ENCODE results near the gene MRPL58. TPM values are rescaled to one million over a fixed set of nuclear protein-coding genes. Genes with fewer than 3 reads are reported as not detected.
A peak's percentile ranks its signal among the peaks of the same experiment; 100 is the strongest.

MRPL58 gene
- total and polyA plus RNA-seq, 10 donors: 16.5 to 60.7 (median 31.7) TPM

DNA sequence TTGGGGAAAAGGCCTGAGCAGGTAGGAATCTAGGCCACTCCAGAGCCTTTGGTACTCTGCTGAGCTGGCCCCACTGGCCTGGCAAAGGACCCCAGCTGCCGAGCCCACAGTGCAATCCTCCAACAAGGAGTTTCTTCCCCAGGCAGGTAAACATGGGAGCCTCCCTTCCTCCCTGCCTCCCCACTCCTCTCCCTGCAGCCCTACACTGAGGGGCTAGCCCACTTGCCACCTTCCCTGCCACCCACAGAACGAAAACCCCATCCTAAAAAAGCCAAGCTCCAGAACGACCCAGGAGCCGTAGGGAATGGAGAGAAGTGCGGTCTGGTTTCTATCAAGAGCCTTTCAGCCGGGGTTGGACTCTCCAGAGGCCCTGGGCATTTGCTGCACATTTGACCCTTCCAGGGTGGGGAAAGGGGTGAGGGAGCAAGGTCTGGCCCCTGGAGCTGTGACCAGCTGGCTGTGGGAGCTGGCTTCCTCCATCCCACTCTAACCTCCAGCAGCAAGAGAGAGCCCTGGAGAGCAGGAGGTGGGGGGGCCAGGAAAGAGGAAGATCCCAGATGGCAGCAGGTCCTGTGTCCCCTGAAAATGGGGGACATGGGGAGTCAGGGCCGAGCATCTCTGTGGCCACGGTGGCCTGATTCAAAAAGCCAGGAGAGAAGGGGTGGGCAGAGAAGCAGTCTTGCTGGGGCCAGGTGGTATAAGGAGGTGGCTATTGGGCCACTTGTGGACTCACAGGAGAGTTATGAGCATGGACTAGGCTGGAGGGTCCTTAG is 41.2 kb upstream of the MRPL58 start:
- peaks cover 0 to 57% (median 19%) of the 10 kb centered on the region in 7 donors for H3K27me3 ChIP-seq (replicated peaks in 1 of 7)
- peak overlapping the region; percentile 48 to 83 (median 58) for H3K4me3 ChIP-seq
- TF ChIP-seq CTCF (IDR thresholded peaks at IDR 0.05 in 8 of 11, conservative IDR thresholded peaks at IDR 0.05 in 3 of 11) (no peak), POLR2AphosphoS5 (IDR thresholded peaks at IDR 0.05) (no peak), POLR2A (IDR thresholded peaks at IDR 0.05) (no peak)
- 72 to 92% (median 83%) methylated on average over 8 of the region's 8 CpGs for WGBS, 5 donors
- H3K27ac ChIP-seq: peak overlapping the region in 7 of 8 donors; percentile 14 to 74 (median 69)
- H3K9me3 ChIP-seq: no peaks in the 10 kb centered on the region
- peaks cover 3 to 53% (median 24%) of the 10 kb centered on the region in 6 donors for H3K4me1 ChIP-seq
- no peaks in the 10 kb centered on the region for H3K36me3 ChIP-seq
- no peak for DNase-seq
- intact Hi-C loops (cut with DNase I; ENCODE audit: low total_unique reads): no loop called here

- WGBS, 5 donors: 31 to 44% (median 42%) methylated on average over 1 to 9 of the region's 9 CpGs
- no peak for DNase-seq
- intact Hi-C loops (cut with DNase I; ENCODE audit: low total_unique reads): no loop called here
- Histone ChIP-seq H3K27ac (peak overlapping the region in 7 of 8 donors; percentile 10 to 74 (median 63)), H3K36me3 (no peaks in the 10 kb centered on the region), H3K9me3 (no peaks in the 10 kb centered on the region), H3K4me1 (peaks cover 3 to 53% (median 24%) of the 10 kb centered on the region in 6 donors), H3K27me3 (replicated peaks in 1 of 7) (peaks cover 0 to 57% (median 19%) of the 10 kb centered on the region in 7 donors), H3K4me3 (peak overlapping the region; percentile 48 to 83 (median 58))
- no peak for TF ChIP-seq POLR2AphosphoS5 (IDR thresholded peaks at IDR 0.05)
- no peak for TF ChIP-seq CTCF (IDR thresholded peaks at IDR 0.05 in 8 of 11, conservative IDR thresholded peaks at IDR 0.05 in 3 of 11)
- TF ChIP-seq POLR2A (IDR thresholded peaks at IDR 0.05): no peak
Measured at GRCh38 chr17:74971842-74972106, 40.7 kb upstream of the MRPL58 start.

DNA sequence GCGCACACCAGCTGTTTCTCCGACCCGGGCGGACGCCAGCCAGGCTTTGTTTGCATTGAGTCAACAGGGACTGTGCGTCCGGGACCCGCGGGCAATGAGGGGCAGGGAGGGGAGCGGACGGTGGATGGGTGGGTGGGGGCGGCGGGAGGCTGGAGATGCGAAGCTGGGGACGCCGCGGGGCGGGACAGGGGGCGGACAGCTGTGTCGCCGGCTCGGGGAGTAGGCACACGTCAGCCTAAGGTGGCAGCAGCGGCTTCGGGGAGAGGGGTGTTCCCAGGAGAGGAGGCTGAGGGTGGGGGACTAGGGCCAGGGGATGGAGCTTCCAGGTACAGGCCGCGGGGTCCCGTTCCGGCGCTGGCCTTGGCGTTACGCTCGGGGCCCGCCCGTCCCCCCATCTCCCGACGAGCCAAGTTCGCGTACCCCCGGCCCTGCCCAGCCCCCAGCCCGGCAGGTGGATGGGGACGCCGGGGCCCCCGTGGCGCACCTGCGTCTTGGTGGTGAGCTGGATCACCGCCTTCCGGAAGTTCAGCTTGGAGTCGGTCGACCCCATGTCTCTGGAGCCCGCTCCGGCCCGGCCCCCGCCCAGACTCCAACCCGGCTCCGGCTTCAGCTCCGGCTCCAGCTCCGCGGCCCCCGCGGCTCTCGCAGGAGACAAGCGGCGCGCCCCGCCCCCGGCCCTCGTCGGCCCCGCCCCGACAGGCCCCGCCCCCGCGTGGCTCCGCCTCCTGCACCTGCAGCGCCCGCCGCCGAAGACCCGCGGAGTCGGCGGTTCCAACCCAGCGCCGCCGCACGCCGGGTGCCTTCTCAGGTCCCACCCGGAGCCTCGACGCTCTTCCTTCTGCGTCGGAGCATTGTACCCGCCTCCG is 40.1 kb upstream of the MRPL58 start, which contains the start of gene HID1:
Gene HID1, minus strand, starts transcription at position 653 of the 866 bp plus-strand sequence. Its CDS starts 103 bp downstream, at position 550.
- peaks cover 0 to 57% (median 19%) of the 10 kb centered on the region in 7 donors for H3K27me3 ChIP-seq (replicated peaks in 1 of 7)
- WGBS, 5 donors: 2 to 8% (median 3%) methylated on average over 19 to 95 of the region's 95 CpGs
- H3K9me3 ChIP-seq: no peaks in the 10 kb centered on the region
- H3K4me3 ChIP-seq: peak within 1 kb of the TSS; percentile 48 to 83 (median 58)
- no peaks in the 10 kb centered on the region for H3K36me3 ChIP-seq
- intact Hi-C loops (cut with DNase I; ENCODE audit: low total_unique reads): no loop called here
- H3K4me1 ChIP-seq: peaks cover 3 to 53% (median 24%) of the 10 kb centered on the region in 6 donors
- peak; percentile 93 for DNase-seq
- peak within 1 kb of the TSS in 7 of 8 donors; percentile 10 to 74 (median 63) for H3K27ac ChIP-seq
- TF ChIP-seq POLR2AphosphoS5 (IDR thresholded peaks at IDR 0.05) (peak; percentile 14 to 51 (median 41)), CTCF (IDR thresholded peaks at IDR 0.05 in 8 of 11, conservative IDR thresholded peaks at IDR 0.05 in 3 of 11) (no peak), POLR2A (IDR thresholded peaks at IDR 0.05) (no peak)
